ENCODE measurements around the gene KANK3.
"Not testable (repeated sequence)": the region's sequence is repeated elsewhere in the genome, so short reads cannot be mapped to it uniquely, and the experiment has no call there.

Gene KANK3

DNA sequence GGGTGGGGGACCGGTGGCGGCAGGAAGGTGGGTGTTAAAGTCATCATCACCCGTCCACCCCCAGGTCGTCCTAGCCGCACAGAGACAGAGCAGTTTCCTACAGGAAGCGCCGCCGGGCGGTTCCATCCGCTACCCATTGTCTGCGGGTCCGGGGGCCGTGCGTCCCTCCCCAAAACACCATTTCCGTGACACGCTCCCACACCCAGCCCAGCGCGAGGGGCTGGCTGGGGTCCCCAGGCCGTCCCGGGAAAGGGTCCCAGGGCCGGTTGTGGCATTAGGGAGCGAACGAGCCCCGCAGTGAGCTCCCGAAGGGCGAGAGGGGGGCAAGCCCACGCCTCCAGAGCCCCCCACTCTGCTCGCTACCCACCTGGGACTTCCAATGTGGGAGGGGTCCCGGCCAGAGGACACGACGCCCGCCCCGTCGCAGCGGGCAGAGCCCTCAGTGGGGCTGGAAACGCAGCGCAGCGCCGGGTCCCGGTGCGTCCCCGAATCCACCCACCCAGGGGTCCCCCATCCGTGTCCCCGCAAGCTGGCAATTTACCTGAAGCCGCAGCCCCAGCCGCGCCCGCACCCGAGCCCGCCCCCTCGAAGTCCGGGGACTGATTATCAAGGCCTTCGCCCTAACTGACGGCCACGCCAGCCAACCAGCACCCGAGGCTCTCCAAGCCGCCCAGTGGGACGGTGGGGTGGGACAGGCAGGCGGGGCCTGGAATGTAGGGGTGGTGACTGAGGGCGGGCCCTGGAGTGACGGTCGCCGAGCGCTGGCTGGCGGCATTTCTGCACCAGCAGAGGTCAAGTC is at the start of gene KANK3:
Gene KANK3, minus strand, starts transcription at position 579 of the 799 bp plus-strand sequence. CDS start 5,434 bp downstream, outside the sequence.
- DNase-seq = peak; percentile 60 to 62

DNA sequence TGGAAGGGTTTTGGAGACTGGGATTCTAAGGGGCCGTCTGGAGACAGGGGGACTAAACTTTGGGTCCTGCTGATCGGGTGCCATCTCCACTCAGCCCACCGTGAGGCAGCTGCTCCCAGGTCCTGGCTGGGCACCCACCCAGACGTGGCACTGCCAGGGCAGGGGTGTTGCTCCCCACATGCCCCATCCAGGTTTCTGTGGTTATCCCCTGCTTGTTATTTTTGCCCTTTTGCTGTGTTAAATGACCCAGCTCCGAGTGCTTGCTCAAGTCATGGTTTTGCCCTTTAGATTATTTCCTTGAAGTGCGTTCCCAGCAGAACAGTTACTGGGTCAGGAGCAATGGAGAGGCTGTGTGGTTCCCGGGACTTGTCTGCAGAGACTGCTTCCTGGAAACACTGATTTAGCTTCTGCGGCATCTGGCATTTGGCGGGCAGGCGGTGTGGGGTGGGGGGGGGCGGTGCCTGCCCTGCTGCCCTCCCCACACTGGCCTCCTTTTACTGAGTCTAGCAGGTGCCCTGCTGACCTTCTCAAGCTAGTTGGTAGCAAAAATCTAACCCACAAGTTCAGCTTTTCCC is 49.0 kb upstream of the KANK3 start:
- peak in 1 of 2 experiments; percentile 28 for DNase-seq

DNA sequence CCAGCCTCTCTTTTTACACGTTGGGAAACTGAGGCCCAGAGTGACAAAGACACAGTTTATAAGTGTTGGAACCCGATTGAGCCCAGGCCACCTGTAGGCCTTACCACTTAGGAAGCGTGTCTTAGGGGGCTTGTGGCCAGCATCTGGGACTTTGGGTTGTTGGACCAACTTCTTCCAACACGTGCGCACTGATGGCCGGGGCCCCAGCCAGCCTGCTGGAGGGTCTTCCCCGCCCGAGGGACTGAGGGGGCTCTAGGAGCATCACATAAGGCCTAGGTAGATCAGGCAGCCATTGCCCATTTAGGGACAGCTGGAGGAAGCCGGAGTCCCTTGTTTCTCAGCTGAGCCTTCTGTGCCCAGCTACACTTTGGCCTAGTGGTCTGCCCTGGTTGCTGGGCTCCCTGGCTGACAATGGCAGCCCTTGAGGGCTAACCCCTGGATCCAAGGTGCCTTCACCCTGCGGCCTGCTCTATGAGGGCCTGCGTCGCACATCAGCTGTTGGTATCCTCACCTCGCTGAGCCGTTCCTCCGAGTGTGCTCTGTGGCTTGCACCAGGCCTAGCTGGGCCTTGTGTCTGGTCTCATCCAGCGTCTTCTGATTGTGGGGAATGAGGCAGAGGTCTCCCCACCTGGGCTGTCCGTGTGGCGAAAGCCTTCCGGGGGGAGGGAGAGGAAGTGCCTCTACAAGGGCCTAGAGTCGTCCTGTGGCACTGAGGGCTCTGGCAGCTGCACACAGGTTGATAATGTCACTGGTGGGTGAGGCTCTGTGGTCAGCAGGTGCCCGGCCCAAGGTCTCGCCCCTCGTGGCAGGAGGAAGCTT is 48.3 kb upstream of the KANK3 start:
- peak in 1 of 2 experiments; percentile 29 for DNase-seq

DNA sequence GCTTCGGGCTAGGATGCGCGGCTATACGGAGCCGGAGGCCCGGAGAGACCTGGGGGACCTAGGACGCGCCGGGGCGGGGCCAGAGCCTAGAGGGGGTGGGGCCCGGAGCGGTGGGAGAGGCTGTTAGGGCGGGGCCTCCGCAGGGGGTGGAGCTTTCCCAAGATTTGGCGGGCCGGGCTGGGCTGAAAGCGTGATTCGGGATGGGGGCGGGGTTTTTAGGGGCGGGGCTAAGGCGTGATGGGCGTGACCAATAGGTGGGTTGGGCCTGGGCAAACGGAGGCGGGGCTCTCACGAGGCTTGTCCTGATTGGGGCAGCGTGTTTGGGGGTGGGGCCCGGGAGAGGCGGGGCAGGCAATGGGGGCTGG is 47.5 kb upstream of the KANK3 start:
- DNase-seq = peak; percentile 71 to 76

DNA sequence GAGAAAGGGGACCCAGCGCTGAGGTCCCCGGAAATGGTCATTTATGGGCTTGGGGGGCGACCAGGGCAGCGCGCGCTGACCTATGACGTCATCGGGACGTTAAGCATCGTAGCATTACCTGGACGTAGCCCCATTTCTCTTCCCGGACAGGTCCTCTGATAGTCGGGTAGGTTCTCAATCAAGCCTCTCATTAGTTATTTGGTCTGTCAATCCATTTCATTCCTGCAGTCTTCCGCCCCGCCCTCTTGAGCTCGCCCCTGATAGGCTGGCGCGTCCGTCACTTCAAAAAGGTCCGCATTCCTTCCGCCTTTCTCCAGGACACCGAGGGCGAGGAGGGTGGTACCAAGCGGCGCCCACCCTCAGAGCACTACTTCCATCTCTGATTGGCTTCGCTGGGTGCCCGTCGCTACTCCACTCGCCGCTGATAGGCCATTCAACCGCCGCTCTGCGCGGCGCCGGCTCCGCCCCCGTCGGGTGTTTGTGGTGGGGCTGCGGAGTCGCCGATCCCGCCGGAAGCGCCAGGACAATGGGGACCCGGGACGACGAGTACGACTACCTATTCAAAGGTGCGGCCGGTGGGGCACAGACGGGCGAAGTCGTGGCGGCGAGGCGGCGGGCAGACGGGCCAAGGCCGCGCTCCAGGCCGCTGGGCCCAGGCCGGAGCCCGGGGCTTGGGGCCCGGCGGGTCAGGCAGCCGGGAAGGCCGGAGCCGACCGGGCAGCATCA is 47.0 kb upstream of the KANK3 start, which contains the start of gene RAB11B:
Gene RAB11B, plus strand, starts transcription at position 470 of the 726 bp plus-strand sequence. Its CDS starts 57 bp downstream, at position 527.
- peak; percentile 99 for DNase-seq

DNA sequence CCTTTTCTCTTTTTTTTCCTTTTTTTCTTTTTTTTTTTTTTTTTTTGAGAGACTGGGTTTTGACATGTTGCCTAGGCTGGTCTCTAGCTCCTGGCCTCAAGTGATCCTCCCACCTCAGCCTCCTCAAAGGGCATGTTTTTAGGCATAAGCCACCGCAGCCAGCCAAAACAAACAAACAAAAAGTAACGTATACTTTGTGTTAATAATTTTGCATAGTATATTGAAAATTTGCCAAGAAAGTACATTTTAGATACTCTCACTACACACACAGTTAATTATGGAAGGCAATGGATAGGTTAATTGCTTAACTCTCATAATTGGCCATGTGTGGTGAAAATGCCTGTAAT is 45.5 kb upstream of the KANK3 start:
- DNase-seq = no peak

DNA sequence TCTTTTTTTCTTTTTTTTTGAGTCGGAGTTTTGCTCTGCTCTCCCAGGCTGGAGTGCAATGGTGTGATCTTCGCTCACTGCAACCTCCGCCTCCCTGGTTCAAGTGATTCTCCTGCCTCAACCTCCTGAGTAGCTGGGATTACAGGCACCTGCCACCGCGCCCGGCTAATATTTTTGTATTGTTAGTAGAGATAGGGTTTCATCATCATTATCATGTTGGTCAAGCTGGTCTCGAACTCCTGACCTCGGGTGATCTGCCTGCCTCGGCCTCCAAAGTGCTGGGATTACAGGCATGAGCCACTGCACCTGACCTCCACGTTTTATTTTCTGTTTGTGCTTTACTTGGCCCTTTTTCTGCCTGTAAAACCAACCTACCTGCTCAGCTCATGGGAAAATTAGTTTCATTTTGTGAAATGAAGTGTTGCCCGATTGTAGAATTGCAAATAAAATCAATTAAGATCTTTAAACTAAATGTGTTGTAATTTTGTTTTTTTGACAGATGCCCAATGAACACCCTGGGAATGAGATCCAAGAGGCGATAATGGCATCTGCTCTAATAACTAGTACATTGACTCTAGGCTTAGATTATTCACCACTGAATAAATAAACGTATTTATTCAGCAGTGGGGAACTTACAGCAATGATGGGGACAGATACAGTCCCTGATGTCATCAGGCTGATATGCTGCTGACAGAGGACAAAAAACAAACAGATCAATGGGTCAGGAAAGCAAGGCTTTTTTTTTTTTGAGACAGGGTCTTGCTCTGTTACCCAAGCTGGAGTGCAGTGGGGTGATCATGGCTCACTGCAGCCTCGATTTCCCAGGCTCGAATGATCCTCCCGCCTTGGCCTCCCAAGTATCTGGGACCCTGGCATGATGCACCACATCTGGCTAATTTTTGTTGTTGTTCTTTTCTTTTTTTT is 44.9 kb upstream of the KANK3 start:
- peak; percentile 59 to 75 for DNase-seq

DNA sequence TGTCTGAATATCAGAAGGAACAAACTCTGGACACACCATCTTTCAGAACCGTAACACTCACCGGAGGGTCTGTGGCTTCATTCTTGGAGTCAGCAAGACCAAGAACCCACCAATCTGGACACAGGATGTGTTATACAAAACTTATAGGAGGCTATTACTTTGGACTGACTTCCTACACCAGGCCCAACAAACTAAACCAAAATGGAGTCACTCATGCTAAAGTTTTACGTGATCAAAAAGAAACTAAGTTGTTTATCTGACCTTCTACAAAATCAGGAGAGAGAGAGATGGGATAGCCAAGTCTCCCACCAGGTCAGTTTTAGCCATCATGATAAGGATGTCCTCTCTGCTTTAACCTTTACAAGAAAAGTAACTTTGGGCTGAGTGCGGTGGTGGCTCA is 43.9 kb upstream of the KANK3 start:
- no peak for DNase-seq

DNA sequence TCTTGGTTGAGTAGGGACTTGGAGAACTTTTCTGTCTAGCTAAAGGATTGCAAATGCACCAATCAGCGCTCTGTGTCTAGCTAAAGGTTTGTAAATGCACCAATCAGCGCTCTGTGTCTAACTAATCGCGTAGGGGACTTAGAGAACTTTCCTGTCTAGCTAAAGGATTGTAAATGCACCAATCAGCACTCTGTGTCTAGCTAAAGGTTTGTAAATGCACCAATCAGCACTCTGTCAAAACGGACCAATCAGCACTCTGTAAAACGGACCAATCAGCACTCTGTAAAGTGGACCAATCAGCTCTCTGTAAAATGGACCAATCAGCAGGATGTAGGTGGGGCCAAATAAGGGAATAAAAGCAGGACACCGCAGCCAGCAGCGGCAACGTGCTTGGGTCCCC is 43.4 kb upstream of the KANK3 start:
- not testable (repeated sequence) for DNase-seq

DNA sequence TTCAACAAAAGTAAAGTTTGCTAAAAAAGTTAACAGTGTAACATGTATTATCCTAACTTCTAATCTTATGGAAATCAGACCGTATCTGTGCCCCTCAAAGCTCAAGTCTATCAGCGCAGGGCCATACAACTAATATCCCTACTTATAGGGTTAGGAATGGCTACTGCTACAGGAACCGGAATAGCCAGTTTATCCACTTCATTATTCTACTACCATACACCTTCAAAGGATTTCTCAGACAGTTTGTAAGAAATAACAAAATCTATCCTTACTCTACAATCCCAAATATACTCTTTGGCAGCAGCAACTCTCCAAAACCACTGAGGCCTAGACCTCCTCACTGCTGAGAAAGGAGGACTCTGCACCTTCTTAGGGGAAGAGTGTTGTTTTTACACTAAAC is 42.5 kb upstream of the KANK3 start:
- DNase-seq = not testable (repeated sequence)

DNA sequence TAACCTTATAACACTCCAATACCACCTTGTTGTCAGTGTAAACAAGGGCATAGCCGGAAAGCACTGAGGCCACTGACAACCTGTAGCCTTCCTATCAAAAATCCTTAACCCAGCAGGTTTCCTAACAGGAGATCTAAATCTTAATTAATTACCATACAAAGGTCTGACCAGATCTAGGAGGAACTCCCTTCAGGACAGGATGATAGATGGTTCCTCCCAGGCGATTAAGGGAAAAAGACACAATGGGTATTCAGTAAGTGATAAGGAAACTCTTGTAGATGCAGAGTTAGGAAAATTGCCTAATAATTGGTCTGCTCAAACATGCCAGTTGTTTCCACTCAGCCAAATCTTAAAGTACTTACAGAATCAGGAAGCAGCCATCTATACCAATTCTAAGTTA is 42.0 kb upstream of the KANK3 start:
- not testable (repeated sequence) for DNase-seq

DNA sequence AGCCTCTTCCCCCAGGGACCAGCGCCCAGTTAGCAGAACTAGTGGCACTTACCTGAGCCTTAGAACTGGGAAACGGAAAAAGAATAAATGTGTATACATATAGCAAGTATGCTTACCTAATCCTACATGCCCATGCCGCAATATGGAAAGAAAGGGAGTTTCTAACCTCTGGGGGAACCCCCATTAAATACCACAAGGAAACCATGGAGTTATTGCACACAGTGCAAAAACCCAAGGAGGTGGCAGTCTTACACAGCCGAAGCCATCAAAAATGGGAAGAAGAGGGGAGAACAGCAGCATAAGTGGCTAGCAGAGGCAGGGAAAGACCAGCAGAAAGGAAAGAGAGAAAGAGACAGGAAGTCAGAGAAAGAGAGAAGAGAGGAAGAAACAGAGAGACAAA is 41.5 kb upstream of the KANK3 start:
- not testable (repeated sequence) for DNase-seq

DNA sequence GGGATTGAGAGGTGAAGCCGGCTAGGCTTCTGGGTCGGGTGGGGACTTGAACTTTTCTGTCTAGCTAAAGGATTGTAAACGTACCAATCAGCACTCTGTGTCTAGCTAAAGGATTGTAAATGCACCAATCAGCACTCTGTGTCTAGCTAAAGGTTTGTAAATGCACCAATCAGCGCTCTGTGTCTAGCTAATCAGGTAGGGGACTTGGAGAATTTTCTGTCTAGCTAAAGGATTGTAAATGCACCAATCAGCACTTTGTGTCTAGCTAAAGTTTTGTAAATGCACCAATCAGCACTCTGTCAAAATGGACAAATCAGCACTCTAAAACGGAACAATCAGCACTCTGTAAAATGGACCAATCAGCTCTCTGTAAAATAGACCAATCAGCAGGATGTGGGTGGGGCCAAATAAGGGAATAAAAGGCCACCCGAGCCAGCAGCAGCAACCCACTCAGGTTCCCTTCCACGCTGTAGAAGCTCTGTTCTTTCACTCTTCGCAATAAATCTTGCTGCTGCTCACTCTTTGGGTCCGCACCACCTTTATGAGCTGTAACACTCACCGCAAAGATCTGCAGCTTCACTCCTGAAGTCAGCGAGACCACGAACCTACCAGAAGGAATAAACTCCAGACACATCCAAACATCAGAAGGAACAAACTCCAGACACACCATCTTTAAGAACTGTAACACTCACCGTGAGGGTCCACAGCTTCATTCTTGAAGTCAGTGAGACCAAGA is 36.3 kb upstream of the KANK3 start:
- DNase-seq = not testable (repeated sequence)

DNA sequence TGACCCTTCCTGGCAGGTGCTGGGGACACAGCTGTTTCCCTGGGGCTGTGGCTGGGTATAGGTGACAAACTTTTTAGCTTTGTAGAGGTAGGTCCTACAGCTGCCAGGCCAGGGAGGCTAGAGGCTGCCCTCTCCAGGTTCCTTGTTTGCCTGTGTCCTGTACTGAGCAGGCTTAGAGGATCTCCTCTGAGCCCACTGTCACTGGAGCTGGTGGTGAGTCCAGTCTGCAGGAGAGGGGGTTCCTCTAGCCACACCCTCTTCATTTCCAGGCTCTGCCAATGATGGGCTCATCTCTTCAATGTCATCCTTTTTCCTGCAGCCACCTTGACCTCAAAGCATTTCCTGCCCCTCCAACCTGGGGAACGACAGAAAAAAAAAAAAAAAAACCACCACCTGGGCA is 34.5 kb upstream of the KANK3 start:
- DNase-seq = no peak

DNA sequence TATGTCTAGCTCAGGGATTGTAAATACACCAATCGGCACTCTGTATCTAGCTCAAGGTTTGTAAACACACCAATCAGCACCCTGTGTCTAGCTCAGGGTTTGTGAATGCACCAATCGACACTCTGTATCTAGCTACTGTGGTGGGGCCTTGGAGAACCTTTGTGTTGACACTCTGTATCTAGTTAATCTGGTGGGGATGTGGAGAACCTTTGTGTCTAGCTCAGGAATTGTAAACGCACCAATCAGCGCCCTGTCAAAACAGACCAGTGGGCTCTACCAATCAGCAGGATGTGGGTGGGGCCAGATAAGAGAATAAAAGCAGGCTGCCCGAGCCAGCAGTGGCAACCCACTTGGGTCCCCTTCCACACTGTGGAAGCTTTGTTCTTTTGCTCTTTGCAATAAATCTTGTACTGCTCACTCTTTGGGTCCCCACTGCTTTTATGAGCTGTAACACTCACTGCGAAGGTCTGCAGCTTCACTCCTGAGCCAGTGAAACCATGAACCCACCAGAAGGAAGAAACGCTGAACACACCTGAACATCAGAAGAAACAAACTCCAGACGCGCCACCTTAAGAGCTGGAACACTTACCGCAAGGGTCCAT is 33.4 kb upstream of the KANK3 start:
- not testable (repeated sequence) for DNase-seq

DNA sequence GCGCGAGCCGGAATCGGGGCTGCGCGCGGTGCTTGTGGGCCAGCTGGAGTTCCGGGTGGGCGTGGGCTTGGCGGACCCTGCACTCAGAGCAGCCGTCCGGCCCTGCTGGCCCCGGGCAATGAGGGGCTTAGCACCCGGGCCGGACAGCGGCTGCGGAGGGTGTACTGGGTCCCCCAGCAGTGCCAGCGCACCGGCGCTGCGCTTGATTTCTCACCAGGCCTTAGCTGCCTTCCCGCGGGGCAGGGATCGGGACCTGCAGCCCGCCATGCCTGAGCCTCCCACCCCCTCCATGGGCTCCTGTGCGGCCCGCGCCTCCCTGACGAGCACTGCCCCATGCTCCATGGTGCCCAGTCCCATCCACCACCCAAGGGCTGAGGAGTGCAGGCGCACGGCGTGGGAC is 32.7 kb upstream of the KANK3 start:
- DNase-seq = not testable (repeated sequence)

DNA sequence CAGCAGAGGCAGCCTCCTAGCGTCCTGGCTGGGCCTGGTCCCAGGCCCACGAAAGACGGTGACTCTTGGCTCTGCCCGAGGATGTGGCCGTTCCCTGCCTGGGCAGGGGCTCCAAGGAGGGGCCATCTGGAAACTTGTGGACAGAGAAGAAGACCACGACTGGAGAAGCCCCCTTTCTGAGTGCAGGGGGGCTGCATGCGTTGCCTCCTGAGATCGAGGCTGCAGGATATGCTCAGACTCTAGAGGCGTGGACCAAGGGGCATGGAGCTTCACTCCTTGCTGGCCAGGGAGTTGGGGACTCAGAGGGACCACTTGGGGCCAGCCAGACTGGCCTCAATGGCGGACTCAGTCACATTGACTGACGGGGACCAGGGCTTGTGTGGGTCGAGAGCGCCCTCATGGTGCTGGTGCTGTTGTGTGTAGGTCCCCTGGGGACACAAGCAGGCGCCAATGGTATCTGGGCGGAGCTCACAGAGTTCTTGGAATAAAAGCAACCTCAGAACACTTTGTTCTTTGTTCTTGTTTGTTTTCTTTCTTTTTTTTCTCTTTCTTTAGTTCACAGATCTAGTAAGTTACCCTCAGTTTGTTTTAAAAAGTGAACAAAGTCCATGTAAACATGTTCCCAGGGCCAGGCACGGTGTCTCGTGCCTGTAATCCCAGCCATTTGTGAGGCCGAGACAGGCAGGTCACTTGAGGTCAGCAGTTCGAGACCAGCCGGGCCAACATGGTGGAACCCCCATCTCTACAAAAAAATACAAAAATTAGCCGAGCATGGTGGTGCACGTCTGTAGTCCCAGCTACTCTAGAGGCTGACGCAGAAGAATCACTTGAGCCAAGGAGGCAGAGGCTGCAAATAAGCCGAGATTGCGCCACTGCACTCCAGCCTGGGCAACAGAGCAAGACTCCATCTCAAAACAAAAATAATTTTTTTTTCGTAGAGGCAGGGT is 31.1 kb upstream of the KANK3 start:
- no peak for DNase-seq

DNA sequence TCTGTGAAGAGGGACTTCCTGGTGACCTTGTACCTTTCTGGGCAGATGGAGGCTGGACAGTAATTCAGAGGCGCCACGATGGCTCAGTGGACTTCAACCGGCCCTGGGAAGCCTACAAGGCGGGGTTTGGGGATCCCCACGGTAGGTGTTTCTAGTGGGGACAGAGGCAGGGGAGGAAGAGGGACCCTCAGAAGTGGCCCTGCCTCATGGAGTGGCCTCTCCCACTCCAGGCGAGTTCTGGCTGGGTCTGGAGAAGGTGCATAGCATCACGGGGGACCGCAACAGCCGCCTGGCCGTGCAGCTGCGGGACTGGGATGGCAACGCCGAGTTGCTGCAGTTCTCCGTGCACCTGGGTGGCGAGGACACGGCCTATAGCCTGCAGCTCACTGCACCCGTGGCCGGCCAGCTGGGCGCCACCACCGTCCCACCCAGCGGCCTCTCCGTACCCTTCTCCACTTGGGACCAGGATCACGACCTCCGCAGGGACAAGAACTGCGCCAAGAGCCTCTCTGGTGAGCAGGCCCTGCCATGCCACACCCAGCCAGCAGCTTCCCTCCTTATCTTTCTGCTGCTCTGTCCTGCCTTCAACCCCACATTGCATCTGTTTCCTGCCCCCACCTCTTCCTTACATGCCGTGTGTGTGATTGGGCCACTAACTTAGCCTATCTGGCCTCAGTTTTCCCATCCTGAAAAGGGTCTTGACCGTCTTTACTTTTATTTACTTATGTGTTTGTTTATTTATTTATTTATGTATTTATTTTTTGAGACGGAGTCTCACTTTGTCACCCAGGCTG is 28.1 kb upstream of the KANK3 start:
- DNase-seq = no peak
